ENCODE results near the gene PRKAB2.

GRCh38 chr1:147172168-147173016 is at the start of gene PRKAB2:
- TF ChIP-seq CTCF (IDR thresholded peaks at IDR 0.05; ENCODE audit: low read depth, low read length, poor library complexity, severe bottlenecking) (peak; percentile 84), EZH2phosphoT487 (IDR thresholded peaks at IDR 0.05; ENCODE audit: borderline replicate concordance, low read length) (no peak)
